Measurements from ENCODE around the gene PTPN4.

- TF ChIP-seq, protein P1, sequence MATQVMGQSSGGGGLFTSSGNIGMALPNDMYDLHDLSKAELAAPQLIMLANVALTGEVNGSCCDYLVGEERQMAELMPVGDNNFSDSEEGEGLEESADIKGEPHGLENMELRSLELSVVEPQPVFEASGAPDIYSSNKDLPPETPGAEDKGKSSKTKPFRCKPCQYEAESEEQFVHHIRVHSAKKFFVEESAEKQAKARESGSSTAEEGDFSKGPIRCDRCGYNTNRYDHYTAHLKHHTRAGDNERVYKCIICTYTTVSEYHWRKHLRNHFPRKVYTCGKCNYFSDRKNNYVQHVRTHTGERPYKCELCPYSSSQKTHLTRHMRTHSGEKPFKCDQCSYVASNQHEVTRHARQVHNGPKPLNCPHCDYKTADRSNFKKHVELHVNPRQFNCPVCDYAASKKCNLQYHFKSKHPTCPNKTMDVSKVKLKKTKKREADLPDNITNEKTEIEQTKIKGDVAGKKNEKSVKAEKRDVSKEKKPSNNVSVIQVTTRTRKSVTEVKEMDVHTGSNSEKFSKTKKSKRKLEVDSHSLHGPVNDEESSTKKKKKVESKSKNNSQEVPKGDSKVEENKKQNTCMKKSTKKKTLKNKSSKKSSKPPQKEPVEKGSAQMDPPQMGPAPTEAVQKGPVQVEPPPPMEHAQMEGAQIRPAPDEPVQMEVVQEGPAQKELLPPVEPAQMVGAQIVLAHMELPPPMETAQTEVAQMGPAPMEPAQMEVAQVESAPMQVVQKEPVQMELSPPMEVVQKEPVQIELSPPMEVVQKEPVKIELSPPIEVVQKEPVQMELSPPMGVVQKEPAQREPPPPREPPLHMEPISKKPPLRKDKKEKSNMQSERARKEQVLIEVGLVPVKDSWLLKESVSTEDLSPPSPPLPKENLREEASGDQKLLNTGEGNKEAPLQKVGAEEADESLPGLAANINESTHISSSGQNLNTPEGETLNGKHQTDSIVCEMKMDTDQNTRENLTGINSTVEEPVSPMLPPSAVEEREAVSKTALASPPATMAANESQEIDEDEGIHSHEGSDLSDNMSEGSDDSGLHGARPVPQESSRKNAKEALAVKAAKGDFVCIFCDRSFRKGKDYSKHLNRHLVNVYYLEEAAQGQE (IDR thresholded peaks at IDR 0.05; ENCODE audit: unreplicated experiment), result no peak
- no peak for TF ChIP-seq POLR2AphosphoS5 (IDR thresholded peaks at IDR 0.05; ENCODE audit: low read depth)
- TF ChIP-seq, protein P2, sequence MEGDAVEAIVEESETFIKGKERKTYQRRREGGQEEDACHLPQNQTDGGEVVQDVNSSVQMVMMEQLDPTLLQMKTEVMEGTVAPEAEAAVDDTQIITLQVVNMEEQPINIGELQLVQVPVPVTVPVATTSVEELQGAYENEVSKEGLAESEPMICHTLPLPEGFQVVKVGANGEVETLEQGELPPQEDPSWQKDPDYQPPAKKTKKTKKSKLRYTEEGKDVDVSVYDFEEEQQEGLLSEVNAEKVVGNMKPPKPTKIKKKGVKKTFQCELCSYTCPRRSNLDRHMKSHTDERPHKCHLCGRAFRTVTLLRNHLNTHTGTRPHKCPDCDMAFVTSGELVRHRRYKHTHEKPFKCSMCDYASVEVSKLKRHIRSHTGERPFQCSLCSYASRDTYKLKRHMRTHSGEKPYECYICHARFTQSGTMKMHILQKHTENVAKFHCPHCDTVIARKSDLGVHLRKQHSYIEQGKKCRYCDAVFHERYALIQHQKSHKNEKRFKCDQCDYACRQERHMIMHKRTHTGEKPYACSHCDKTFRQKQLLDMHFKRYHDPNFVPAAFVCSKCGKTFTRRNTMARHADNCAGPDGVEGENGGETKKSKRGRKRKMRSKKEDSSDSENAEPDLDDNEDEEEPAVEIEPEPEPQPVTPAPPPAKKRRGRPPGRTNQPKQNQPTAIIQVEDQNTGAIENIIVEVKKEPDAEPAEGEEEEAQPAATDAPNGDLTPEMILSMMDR (conservative IDR thresholded peaks at IDR 0.05; ENCODE audit: low read depth in 2 of 2), result no peak
- TF ChIP-seq ZNF462 (CRISPR knock-in tag; IDR thresholded peaks at IDR 0.05), result no peak
- no peak for TF ChIP-seq EZH2 (IDR thresholded peaks at IDR 0.05; ENCODE audit: low read depth, unreplicated experiment)
- no peak for TF ChIP-seq ETS1 (IDR thresholded peaks at IDR 0.05)
- no peak for TF ChIP-seq CREB1 (CRISPR knock-in tag; IDR thresholded peaks at IDR 0.05; ENCODE audit: low read depth)
These were observed 27.0 kb upstream of the PTPN4 start for GRCh38 chr2:119732601-119733164.

Data from GM23338 (cell line).